Liver (tissue), 9 donors: ENCODE measurements around the gene GFY. TPM values are rescaled to one million over a fixed set of nuclear protein-coding genes. Genes with fewer than 3 reads are reported as not detected.

Source experiments
- DNase-seq: peaks from one replicate; pipeline ENCODE4 v3.0.0-alpha.2; 2017; ENCODE audit warnings: low spot score
- H3K27ac ChIP-seq, 2 donors: one replicate each; pipeline ENCODE4 v1.7.0; 2013; ENCODE audit warnings: inconsistent platforms in 2 of 2, low read length in 2 of 2, control low read depth in 1 of 2, low read depth in 1 of 2, mild to moderate bottlenecking in 1 of 2
- H3K27me3 ChIP-seq, 4 donors: one replicate each; pipeline versions ENCODE4 v1.6.1 to v1.7.0; 2013; ENCODE audit warnings: low read length in 3 of 4, inconsistent platforms in 1 of 4, mild to moderate bottlenecking in 1 of 4, moderate library complexity in 1 of 4; ENCODE audit not compliant: control insufficient read depth in 4 of 4, insufficient read depth in 4 of 4
- H3K36me3 ChIP-seq, 4 donors: one replicate each; pipeline versions ENCODE4 v1.6.1 to v1.7.0; 2013; ENCODE audit warnings: low read length in 3 of 4, mild to moderate bottlenecking in 3 of 4, low read depth in 1 of 4, moderate library complexity in 1 of 4; ENCODE audit not compliant: control insufficient read depth in 4 of 4, insufficient read depth in 3 of 4
- H3K4me1 ChIP-seq, 4 donors: one replicate each; pipeline versions ENCODE4 v1.6.1 to v1.7.0; 2013; ENCODE audit warnings: low read length in 3 of 4, mild to moderate bottlenecking in 3 of 4, moderate library complexity in 1 of 4; ENCODE audit not compliant: control insufficient read depth in 4 of 4, insufficient read depth in 4 of 4
- H3K4me3 ChIP-seq, 3 donors: one replicate each; pipeline versions ENCODE4 v1.6.1 to v1.7.0; 2013; ENCODE audit warnings: low read length in 3 of 3, control low read depth in 1 of 3, low read depth in 1 of 3, mild to moderate bottlenecking in 1 of 3
- H3K9ac ChIP-seq, 2 donors: one replicate each; pipeline ENCODE4 v1.7.0; 2013; ENCODE audit warnings: low read length in 2 of 2, mild to moderate bottlenecking in 2 of 2, moderate library complexity in 2 of 2, control low read depth in 1 of 2, low read depth in 1 of 2
- H3K9me3 ChIP-seq, 4 donors: one replicate each; pipeline versions ENCODE4 v1.6.1 to v1.7.0; 2013; ENCODE audit warnings: low read length in 3 of 4; ENCODE audit not compliant: control insufficient read depth in 4 of 4
- EGR1 ChIP-seq, 2 donors: IDR thresholded peaks; 2 replicates each; pipeline ENCODE4 v1.6.1; 2016 to 2018; ENCODE audit warnings: antibody characterized with exemption in 2 of 2, low read depth in 2 of 2
- FOXA1 ChIP-seq: IDR thresholded peaks from 2 replicates; pipeline ENCODE4 v1.6.1; 2016; ENCODE audit warnings: antibody characterized with exemption
- FOXA2 ChIP-seq: IDR thresholded peaks from 2 replicates; pipeline ENCODE4 v1.6.1; 2016; ENCODE audit warnings: antibody characterized with exemption
- GABPA ChIP-seq, 2 donors: IDR thresholded peaks in 1 of 2; conservative IDR thresholded peaks in 1 of 2; 2 replicates each; pipeline ENCODE4 v1.6.1; 2016; ENCODE audit warnings: antibody characterized with exemption in 2 of 2, mild to moderate bottlenecking in 1 of 2, moderate library complexity in 1 of 2
- HNF4A ChIP-seq, 2 donors: conservative IDR thresholded peaks; 2 replicates each; pipeline ENCODE4 v1.6.1; 2016; ENCODE audit warnings: antibody characterized with exemption in 2 of 2, mild to moderate bottlenecking in 2 of 2
- HNF4G ChIP-seq: IDR thresholded peaks from 2 replicates; pipeline ENCODE4 v1.6.1; 2016; ENCODE audit warnings: antibody characterized with exemption
- JUND ChIP-seq, 2 donors: IDR thresholded peaks; 2 replicates each; pipeline ENCODE4 v1.6.1; 2016; ENCODE audit warnings: antibody characterized with exemption in 2 of 2
- NR2F2 ChIP-seq: IDR thresholded peaks from 2 replicates; pipeline ENCODE4 v1.6.1; 2016; ENCODE audit warnings: antibody characterized with exemption
- RAD21 ChIP-seq, 2 donors: IDR thresholded peaks; 2 replicates each; pipeline ENCODE4 v1.6.1; 2016; ENCODE audit warnings: antibody characterized with exemption in 2 of 2, mild to moderate bottlenecking in 2 of 2
- RXRA ChIP-seq, 2 donors: IDR thresholded peaks; 2 replicates each; pipeline ENCODE4 v1.6.1; 2017 to 2018; ENCODE audit warnings: antibody characterized with exemption in 2 of 2, mild to moderate bottlenecking in 1 of 2
- SP1 ChIP-seq: IDR thresholded peaks from 2 replicates; pipeline ENCODE4 v1.6.1; 2018; ENCODE audit warnings: antibody characterized with exemption, mild to moderate bottlenecking
- TAF1 ChIP-seq: conservative IDR thresholded peaks from 2 replicates; pipeline ENCODE4 v1.6.1; 2016; ENCODE audit warnings: antibody characterized with exemption, mild to moderate bottlenecking
- YY1 ChIP-seq: IDR thresholded peaks from 2 replicates; pipeline ENCODE4 v1.6.1; 2016; ENCODE audit warnings: antibody characterized with exemption, mild to moderate bottlenecking
- WGBS: extraction: QIAGEN DNeasy Blood & Tissue Kit; methylation state at CpG from one replicate; pipeline ENCODE4 v1.1.7; 2013; 5-methylcytosine and 5-hydroxymethylcytosine counted together
- polyA plus RNA-seq, 2 donors: library from polyadenylated mRNA; stranded (reverse) in 1 of 2; unstranded in 1 of 2; fragments of 200-250 nt in 1 of 2; fragments of >200 nt in 1 of 2; fragmentation: Nextera tagmentation in 1 of 2; extraction: Ambion mirVana in 1 of 2; gene quantifications; one replicate each; pipeline versions ENCODE4 v1.2.1 to v1.2.3, GENCODE V29; 2013 to 2015
- total RNA-seq, 2 donors: library from RNA; depleted of rRNA; stranded (reverse); fragments of >200 nt; gene quantifications; one replicate each; pipeline ENCODE4 v1.2.3, GENCODE V29; 2014
- TF ChIP-seq, protein P1 (sequence below): fragments of 150-350 bp; IDR thresholded peaks from 2 replicates; pipeline ENCODE4 v1.5.1; 2017; ENCODE audit warnings: improper control_type of control experiment, low read depth, low read length; ENCODE audit not compliant: missing input control
- TF ChIP-seq, protein P2 (sequence below): IDR thresholded peaks from 2 replicates; pipeline ENCODE4 v1.6.1; 2016; ENCODE audit warnings: antibody characterized with exemption, mild to moderate bottlenecking
- TF ChIP-seq, protein P3 (sequence below): IDR thresholded peaks from 2 replicates; pipeline ENCODE4 v1.6.1; 2016; ENCODE audit warnings: antibody characterized with exemption
- TF ChIP-seq, protein P4 (sequence below): IDR thresholded peaks from 2 replicates; pipeline ENCODE4 v1.6.1; 2016; ENCODE audit warnings: antibody characterized with exemption
- TF ChIP-seq, protein P5 (sequence below): IDR thresholded peaks from 2 replicates; pipeline ENCODE4 v1.6.1; 2016; ENCODE audit warnings: antibody characterized with exemption
- donor health status: healthy.
- donor health status: healthy.
- donor health status: healthy.
- donor health status: healthy.
- donor health status: healthy.

The GFY gene
- total and polyA plus RNA-seq, 4 donors = not detected

DNA sequence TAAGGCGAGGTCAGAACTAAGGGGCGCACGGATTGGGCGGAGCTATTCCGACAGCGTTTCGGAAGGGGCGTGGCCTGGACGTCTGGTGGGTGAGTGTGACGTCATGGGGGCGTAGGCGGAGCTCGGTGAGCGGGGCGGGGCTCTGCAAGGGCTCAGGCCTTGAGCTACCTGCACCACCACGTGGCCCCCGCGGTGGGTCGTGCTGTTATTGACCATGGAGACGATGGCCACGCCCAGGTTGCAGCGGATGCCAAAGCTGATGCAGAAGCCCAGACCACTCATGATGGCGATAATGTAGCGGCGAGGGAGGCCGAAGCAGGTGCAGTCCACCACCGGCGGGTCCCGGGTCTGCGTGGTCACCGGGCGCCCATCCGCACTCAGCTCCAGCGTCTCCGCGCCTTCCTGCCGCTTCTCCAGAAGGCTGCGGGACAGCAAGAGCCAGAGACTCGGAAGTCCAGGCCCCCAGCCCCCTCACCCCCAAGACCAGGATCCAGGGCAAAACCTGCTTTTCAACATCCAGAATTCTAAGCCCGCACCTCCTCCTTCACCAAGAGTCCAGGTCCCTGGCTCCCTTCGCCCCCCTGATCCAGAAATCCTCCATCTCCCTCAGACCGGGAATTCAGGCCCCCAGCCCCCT, 11.3 kb downstream of the GFY start:
- H3K36me3 ChIP-seq = no peaks in the 10 kb centered on the region
- H3K4me3 ChIP-seq = no peak overlapping the region
- H3K9me3 ChIP-seq = peaks cover 0 to 2% (median 0%) of the 10 kb centered on the region in 4 donors
- H3K4me1 ChIP-seq = peaks cover 0 to 4% (median 0%) of the 10 kb centered on the region in 4 donors
- H3K27ac ChIP-seq = no peak overlapping the region
- no peak overlapping the region for H3K9ac ChIP-seq
- TF ChIP-seq FOXA1 (no peak), RAD21 (IDR thresholded peaks at IDR 0.05) (no peak), FOXA2 (no peak), HNF4G (no peak), NR2F2 (no peak), JUND (IDR thresholded peaks at IDR 0.05) (no peak), EGR1 (IDR thresholded peaks at IDR 0.05; ENCODE audit: low read depth in 2 of 2) (no peak), HNF4A (conservative IDR thresholded peaks at IDR 0.05) (no peak), SP1 (no peak), RXRA (IDR thresholded peaks at IDR 0.05) (no peak)
- TF ChIP-seq, protein P1, sequence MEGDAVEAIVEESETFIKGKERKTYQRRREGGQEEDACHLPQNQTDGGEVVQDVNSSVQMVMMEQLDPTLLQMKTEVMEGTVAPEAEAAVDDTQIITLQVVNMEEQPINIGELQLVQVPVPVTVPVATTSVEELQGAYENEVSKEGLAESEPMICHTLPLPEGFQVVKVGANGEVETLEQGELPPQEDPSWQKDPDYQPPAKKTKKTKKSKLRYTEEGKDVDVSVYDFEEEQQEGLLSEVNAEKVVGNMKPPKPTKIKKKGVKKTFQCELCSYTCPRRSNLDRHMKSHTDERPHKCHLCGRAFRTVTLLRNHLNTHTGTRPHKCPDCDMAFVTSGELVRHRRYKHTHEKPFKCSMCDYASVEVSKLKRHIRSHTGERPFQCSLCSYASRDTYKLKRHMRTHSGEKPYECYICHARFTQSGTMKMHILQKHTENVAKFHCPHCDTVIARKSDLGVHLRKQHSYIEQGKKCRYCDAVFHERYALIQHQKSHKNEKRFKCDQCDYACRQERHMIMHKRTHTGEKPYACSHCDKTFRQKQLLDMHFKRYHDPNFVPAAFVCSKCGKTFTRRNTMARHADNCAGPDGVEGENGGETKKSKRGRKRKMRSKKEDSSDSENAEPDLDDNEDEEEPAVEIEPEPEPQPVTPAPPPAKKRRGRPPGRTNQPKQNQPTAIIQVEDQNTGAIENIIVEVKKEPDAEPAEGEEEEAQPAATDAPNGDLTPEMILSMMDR = no peak
- TF ChIP-seq, protein P2, sequence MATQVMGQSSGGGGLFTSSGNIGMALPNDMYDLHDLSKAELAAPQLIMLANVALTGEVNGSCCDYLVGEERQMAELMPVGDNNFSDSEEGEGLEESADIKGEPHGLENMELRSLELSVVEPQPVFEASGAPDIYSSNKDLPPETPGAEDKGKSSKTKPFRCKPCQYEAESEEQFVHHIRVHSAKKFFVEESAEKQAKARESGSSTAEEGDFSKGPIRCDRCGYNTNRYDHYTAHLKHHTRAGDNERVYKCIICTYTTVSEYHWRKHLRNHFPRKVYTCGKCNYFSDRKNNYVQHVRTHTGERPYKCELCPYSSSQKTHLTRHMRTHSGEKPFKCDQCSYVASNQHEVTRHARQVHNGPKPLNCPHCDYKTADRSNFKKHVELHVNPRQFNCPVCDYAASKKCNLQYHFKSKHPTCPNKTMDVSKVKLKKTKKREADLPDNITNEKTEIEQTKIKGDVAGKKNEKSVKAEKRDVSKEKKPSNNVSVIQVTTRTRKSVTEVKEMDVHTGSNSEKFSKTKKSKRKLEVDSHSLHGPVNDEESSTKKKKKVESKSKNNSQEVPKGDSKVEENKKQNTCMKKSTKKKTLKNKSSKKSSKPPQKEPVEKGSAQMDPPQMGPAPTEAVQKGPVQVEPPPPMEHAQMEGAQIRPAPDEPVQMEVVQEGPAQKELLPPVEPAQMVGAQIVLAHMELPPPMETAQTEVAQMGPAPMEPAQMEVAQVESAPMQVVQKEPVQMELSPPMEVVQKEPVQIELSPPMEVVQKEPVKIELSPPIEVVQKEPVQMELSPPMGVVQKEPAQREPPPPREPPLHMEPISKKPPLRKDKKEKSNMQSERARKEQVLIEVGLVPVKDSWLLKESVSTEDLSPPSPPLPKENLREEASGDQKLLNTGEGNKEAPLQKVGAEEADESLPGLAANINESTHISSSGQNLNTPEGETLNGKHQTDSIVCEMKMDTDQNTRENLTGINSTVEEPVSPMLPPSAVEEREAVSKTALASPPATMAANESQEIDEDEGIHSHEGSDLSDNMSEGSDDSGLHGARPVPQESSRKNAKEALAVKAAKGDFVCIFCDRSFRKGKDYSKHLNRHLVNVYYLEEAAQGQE = no peak
- TF ChIP-seq, protein P3, sequence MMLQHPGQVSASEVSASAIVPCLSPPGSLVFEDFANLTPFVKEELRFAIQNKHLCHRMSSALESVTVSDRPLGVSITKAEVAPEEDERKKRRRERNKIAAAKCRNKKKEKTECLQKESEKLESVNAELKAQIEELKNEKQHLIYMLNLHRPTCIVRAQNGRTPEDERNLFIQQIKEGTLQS = no peak
- TF ChIP-seq, protein P4, sequence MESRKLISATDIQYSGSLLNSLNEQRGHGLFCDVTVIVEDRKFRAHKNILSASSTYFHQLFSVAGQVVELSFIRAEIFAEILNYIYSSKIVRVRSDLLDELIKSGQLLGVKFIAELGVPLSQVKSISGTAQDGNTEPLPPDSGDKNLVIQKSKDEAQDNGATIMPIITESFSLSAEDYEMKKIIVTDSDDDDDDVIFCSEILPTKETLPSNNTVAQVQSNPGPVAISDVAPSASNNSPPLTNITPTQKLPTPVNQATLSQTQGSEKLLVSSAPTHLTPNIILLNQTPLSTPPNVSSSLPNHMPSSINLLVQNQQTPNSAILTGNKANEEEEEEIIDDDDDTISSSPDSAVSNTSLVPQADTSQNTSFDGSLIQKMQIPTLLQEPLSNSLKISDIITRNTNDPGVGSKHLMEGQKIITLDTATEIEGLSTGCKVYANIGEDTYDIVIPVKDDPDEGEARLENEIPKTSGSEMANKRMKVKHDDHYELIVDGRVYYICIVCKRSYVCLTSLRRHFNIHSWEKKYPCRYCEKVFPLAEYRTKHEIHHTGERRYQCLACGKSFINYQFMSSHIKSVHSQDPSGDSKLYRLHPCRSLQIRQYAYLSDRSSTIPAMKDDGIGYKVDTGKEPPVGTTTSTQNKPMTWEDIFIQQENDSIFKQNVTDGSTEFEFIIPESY = no peak
- TF ChIP-seq, protein P5, sequence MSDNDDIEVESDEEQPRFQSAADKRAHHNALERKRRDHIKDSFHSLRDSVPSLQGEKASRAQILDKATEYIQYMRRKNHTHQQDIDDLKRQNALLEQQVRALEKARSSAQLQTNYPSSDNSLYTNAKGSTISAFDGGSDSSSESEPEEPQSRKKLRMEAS = no peak
- peaks cover 3 to 11% (median 6%) of the 10 kb centered on the region in 4 donors for H3K27me3 ChIP-seq
- peak; percentile 62 for DNase-seq
- WGBS = 12% methylated on average over 42 of the region's 42 CpGs

DNA sequence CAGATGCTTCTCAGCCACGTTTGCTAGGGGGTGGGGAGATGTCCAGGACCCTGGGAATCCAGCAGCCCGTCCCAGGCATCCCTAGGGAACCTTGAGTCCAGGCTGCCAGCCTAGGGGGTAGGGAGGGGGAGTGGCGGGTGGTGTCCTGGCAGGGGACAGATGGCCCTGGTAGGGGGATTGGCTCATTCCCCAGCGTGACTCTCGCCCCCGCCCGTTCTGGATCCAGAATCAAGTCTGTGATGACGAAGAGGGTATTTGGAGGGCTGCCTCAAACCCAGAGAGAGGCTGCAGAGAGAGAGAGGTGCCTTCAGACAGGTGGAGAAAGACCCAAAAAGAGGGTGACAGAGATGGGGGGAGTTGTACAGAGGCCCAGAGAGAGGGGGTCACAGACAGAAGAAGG, 12.0 kb downstream of the GFY start:
- Histone ChIP-seq H3K36me3 (no peaks in the 10 kb centered on the region), H3K9ac (no peak overlapping the region)
- TF ChIP-seq YY1 (no peak), NR2F2 (no peak), FOXA2 (no peak), RAD21 (IDR thresholded peaks at IDR 0.05) (no peak), HNF4A (conservative IDR thresholded peaks at IDR 0.05) (no peak), TAF1 (no peak), EGR1 (IDR thresholded peaks at IDR 0.05; ENCODE audit: low read depth in 2 of 2) (no peak), SP1 (no peak), GABPA (IDR thresholded peaks at IDR 0.05 in 1 of 2, conservative IDR thresholded peaks at IDR 0.05 in 1 of 2) (no peak)
- TF ChIP-seq, protein P4 = no peak
- TF ChIP-seq, protein P5 = no peak
- TF ChIP-seq, protein P1 = no peak

More for the DNA sequence above, 12.0 kb downstream of the GFY start:
- Histone ChIP-seq H3K9me3 (peaks cover 0 to under 1% (median 0%) of the 10 kb centered on the region in 4 donors), H3K27ac (no peak overlapping the region), H3K27me3 (peaks cover 3 to 8% (median 5%) of the 10 kb centered on the region in 4 donors), H3K4me3 (no peak overlapping the region), H3K4me1 (peaks cover 0 to 4% (median 0%) of the 10 kb centered on the region in 4 donors)
- DNase-seq = no peak
- 11% methylated on average over 8 of the region's 8 CpGs for WGBS
